ENCODE measurements around the gene AHNAK. TPM values are rescaled to one million over a fixed set of nuclear protein-coding genes. Genes with fewer than 3 reads are reported as not detected.
"Not testable (repeated sequence)": the region's sequence is repeated elsewhere in the genome, so short reads cannot be mapped to it uniquely, and the experiment has no call there.

Gene AHNAK
- polyA plus RNA-seq, 3 donors: 27.1 to 199 (median 193) TPM

- 0% methylated on average over 46 of the region's 46 CpGs for WGBS, 3 donors
Observed at GRCh38 chr11:62573592-62574362, 27.2 kb upstream of the AHNAK start, which contains the start of gene EEF1G. Gene EEF1G (minus strand): TSS chr11:62573891. CDS start chr11:62573842, 49 bp downstream.

GRCh38 chr11:62573006-62573591 is 26.5 kb upstream of the AHNAK start:
- WGBS, 3 donors: 0 to 1% (median 0%) methylated on average over 33 of the region's 33 CpGs
- H3K27ac ChIP-seq (ENCODE audit: low read depth, low read length): peak overlapping the region; percentile 48

More at GRCh38 chr11:62573592-62574362, 27.2 kb upstream of the AHNAK start, which contains the start of gene EEF1G:
- H3K27ac ChIP-seq (ENCODE audit: low read depth, low read length): peak within 1 kb of the TSS; percentile 48

- H3K27ac ChIP-seq (ENCODE audit: low read depth, low read length): no peak overlapping the region
- WGBS, 3 donors: 68 to 78% (median 70%) methylated on average over 12 of the region's 12 CpGs
Observed at GRCh38 chr11:62572431-62572830, 25.8 kb upstream of the AHNAK start.

- WGBS, 3 donors: 80 to 90% (median 88%) methylated on average over 5 of the region's 5 CpGs
- not testable (repeated sequence) for H3K27ac ChIP-seq (ENCODE audit: low read depth, low read length)
Observed at GRCh38 chr11:62571493-62571892, 24.9 kb upstream of the AHNAK start.

- WGBS, 3 donors: 86 to 90% (median 87%) methylated on average over 5 of the region's 5 CpGs
- not testable (repeated sequence) for H3K27ac ChIP-seq (ENCODE audit: low read depth, low read length)
Observed at GRCh38 chr11:62570903-62571302, 24.3 kb upstream of the AHNAK start.

- 65 to 83% (median 75%) methylated on average over 1 of the region's 1 CpG for WGBS, 3 donors
- H3K27ac ChIP-seq (ENCODE audit: low read depth, low read length): no peak overlapping the region
Observed at GRCh38 chr11:62569611-62570010, 23.0 kb upstream of the AHNAK start.

GRCh38 chr11:62567018-62567633 is 20.5 kb upstream of the AHNAK start:
- 59 to 86% (median 70%) methylated on average over 8 of the region's 8 CpGs for WGBS, 3 donors

GRCh38 chr11:62566247-62566646 is 19.6 kb upstream of the AHNAK start:
- WGBS, 3 donors: 85 to 91% (median 91%) methylated on average over 8 of the region's 8 CpGs
- no peak overlapping the region for H3K27ac ChIP-seq (ENCODE audit: low read depth, low read length)

More at GRCh38 chr11:62567018-62567633, 20.5 kb upstream of the AHNAK start:
- H3K27ac ChIP-seq (ENCODE audit: low read depth, low read length): no peak overlapping the region

- no peak overlapping the region for H3K27ac ChIP-seq (ENCODE audit: low read depth, low read length)
- 62 to 72% (median 71%) methylated on average over 5 of the region's 5 CpGs for WGBS, 3 donors
Observed at GRCh38 chr11:62565100-62565802, 18.6 kb upstream of the AHNAK start.

GRCh38 chr11:62561677-62562230 is 15.1 kb upstream of the AHNAK start:
- WGBS, 3 donors: 65 to 85% (median 80%) methylated on average over 3 of the region's 3 CpGs
- not testable (repeated sequence) for H3K27ac ChIP-seq (ENCODE audit: low read depth, low read length)

GRCh38 chr11:62560566-62561103 is 14.0 kb upstream of the AHNAK start:
- no peak overlapping the region for H3K27ac ChIP-seq (ENCODE audit: low read depth, low read length)

GRCh38 chr11:62559626-62560025 is 13.0 kb upstream of the AHNAK start:
- 80 to 87% (median 81%) methylated on average over 5 of the region's 5 CpGs for WGBS, 3 donors

More at GRCh38 chr11:62560566-62561103, 14.0 kb upstream of the AHNAK start:
- 28 to 45% (median 39%) methylated on average over 2 of the region's 2 CpGs for WGBS, 3 donors

GRCh38 chr11:62559204-62559603 is 12.6 kb upstream of the AHNAK start:
- no peak overlapping the region for H3K27ac ChIP-seq (ENCODE audit: low read depth, low read length)
- WGBS, 3 donors: 86% methylated on average over 8 of the region's 8 CpGs

More at GRCh38 chr11:62559626-62560025, 13.0 kb upstream of the AHNAK start:
- H3K27ac ChIP-seq (ENCODE audit: low read depth, low read length): not testable (repeated sequence)

- WGBS, 3 donors: 79 to 91% (median 90%) methylated on average over 8 to 9 of the region's 9 CpGs
- no peak overlapping the region for H3K27ac ChIP-seq (ENCODE audit: low read depth, low read length)
Observed at GRCh38 chr11:62558669-62559068, 12.1 kb upstream of the AHNAK start.

- H3K27ac ChIP-seq (ENCODE audit: low read depth, low read length): peak overlapping the region; percentile 66
- 23 to 67% (median 24%) methylated on average over 3 of the region's 3 CpGs for WGBS, 3 donors
Observed at GRCh38 chr11:62556875-62557631, 10.4 kb upstream of the AHNAK start.

GRCh38 chr11:62556108-62556874 is 9.7 kb upstream of the AHNAK start:
- 4 to 29% (median 5%) methylated on average over 14 of the region's 14 CpGs for WGBS, 3 donors
- H3K27ac ChIP-seq (ENCODE audit: low read depth, low read length): peak overlapping the region; percentile 86

Measured in adipose tissue (tissue), 3 donors.